Stimulated activated naive CD8-positive, alpha-beta T cell treated with anti-CD3 and anti-CD28 coated beads, Interleukin-15, Interleukin-2, amounts not matched to agents 100 ng/mL and 50 ng/mL, for 24 hours (primary cell): ENCODE measurements around the gene DLGAP1.
"Not testable (repeated sequence)": the region's sequence is repeated elsewhere in the genome, so short reads cannot be mapped to it uniquely, and the experiment has no call there.

ENCODE experiments used
- H3K27ac Mint-ChIP-seq: one replicate; pipeline ENCODE4 v1.8.0; 2021; ENCODE audit warnings: mild to moderate bottlenecking, mixed read lengths
- H3K27me3 Mint-ChIP-seq: one replicate; pipeline ENCODE4 v1.8.0; 2021; ENCODE audit warnings: mixed read lengths
- H3K36me3 Mint-ChIP-seq: one replicate; pipeline ENCODE4 v1.8.0; 2021; ENCODE audit warnings: low read depth, mixed read lengths
- H3K4me1 Mint-ChIP-seq: one replicate; pipeline ENCODE4 v1.8.0; 2021; ENCODE audit warnings: low read depth, mixed read lengths
- H3K4me3 Mint-ChIP-seq: one replicate; pipeline ENCODE4 v1.8.0; 2021; ENCODE audit warnings: mild to moderate bottlenecking, mixed read lengths
- H3K9me3 Mint-ChIP-seq: one replicate; pipeline ENCODE4 v1.8.0; 2021; ENCODE audit warnings: mixed read lengths

Gene DLGAP1

DNA sequence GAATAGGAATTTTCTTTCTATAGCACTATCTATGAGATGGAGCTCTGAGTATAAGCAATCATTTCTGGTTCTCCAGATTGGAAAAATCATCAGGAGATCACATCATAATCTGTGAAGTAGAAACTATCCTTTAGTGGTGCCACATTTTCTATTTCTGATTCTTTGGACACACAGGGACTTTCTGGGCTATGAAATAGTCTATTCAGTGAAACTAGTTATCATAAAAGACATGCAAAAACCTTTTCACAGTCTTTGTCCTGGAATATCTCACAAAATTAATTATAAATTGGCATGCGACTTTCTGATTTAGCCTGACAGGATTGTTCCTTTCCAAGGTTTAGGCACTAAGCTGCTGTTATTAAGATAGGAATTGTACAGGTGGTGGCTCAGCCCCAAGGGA is 428.6 kb downstream of the DLGAP1 start:
- H3K27ac Mint-ChIP-seq = no peak overlapping the region
- H3K4me3 Mint-ChIP-seq = no peak overlapping the region
- H3K27me3 Mint-ChIP-seq = no peaks in the 10 kb centered on the region
- peaks cover 14% of the 10 kb centered on the region for H3K9me3 Mint-ChIP-seq
- H3K4me1 Mint-ChIP-seq = no peaks in the 10 kb centered on the region
- no peaks in the 10 kb centered on the region for H3K36me3 Mint-ChIP-seq

DNA sequence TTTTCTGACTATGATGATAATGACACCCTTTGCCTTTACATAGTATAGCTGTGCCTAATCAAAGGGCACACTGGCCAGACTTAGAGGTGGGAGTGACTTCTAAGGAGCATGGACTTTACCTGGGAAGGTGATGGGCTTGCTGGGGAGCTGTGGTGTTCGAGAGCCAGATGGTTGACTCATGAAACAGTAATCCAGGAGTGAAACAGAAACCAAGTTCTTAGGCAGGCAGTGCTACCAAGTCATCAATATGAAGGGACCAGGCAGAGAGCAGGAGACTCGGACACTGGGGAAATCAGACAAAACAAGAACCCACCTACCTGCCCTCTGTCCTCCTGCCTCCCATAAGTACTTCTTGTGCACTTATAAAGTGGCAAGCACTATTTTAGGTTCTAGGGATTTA is 430.4 kb downstream of the DLGAP1 start:
- Mint-ChIP-seq H3K4me3 (no peak overlapping the region), H3K27ac (no peak overlapping the region), H3K4me1 (no peaks in the 10 kb centered on the region), H3K36me3 (no peaks in the 10 kb centered on the region), H3K9me3 (peaks cover 16% of the 10 kb centered on the region), H3K27me3 (no peaks in the 10 kb centered on the region)

DNA sequence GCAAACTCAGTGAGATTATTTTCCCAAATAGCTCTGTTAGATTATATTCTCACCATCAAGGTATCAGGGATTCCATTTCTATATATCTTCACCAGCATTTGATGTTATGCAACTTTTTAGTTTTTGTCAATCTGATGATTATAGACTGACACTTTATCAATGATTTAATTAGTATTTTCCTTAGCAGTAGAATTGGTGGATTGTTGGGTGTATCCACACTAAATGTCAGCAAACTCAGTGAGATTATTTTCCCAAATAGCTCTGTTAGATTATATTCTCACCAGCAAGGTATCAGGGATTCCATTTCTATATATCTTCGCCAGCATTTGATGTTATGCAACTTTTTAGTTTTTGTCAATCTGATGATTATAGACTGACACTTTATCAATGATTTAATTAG is 432.4 kb downstream of the DLGAP1 start:
- H3K27me3 Mint-ChIP-seq, H3K4me1 Mint-ChIP-seq, H3K4me3 Mint-ChIP-seq, H3K36me3 Mint-ChIP-seq, H3K27ac Mint-ChIP-seq: not testable (repeated sequence)
- H3K9me3 Mint-ChIP-seq = peaks cover 14% of the 10 kb centered on the region

DNA sequence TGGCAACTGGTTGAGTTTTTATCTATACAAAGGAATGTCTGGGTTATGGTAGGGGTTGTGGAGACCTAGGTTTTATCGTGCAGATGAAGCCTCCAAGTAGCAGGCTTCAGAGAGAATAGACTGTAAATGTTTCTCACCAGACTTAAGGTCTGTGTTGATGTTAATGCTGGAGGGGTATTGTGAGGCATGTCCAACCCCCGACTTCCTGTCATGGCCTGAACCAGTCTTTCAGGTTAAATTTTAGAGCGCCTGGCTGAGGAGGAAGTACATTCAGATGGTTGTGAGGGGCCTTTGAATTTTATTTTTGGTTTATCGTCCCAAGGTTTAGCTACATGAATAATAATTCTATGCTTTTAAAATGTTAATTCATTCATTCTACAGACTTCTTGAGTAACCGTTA is 435.1 kb downstream of the DLGAP1 start:
- Mint-ChIP-seq H3K27ac (no peak overlapping the region), H3K4me1 (no peaks in the 10 kb centered on the region), H3K9me3 (peaks cover 14% of the 10 kb centered on the region), H3K27me3 (peaks cover 5% of the 10 kb centered on the region), H3K4me3 (no peak overlapping the region), H3K36me3 (no peaks in the 10 kb centered on the region)

DNA sequence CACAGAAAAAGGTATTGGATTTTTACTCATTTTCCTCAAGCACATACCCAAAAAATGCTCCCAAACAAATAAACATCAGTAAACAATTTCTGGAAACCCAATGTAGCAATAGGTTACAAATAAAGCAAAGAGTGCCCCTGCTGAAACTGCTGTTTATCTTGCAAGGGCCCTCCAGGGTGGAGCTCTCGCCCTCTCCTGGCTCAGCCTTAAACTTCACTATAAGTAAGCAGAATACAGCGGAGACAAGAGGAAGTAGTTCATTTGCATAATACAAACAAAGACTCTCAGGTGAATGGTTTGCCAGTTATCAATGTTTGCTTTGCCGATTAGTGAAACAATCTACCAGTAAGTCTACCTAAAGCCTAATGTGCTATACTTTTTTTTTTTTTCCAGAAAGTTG is 437.6 kb downstream of the DLGAP1 start:
- peaks cover 7% of the 10 kb centered on the region for H3K9me3 Mint-ChIP-seq
- H3K4me3 Mint-ChIP-seq = no peak overlapping the region
- no peaks in the 10 kb centered on the region for H3K4me1 Mint-ChIP-seq
- no peaks in the 10 kb centered on the region for H3K36me3 Mint-ChIP-seq
- peaks cover 5% of the 10 kb centered on the region for H3K27me3 Mint-ChIP-seq
- H3K27ac Mint-ChIP-seq = no peak overlapping the region

DNA sequence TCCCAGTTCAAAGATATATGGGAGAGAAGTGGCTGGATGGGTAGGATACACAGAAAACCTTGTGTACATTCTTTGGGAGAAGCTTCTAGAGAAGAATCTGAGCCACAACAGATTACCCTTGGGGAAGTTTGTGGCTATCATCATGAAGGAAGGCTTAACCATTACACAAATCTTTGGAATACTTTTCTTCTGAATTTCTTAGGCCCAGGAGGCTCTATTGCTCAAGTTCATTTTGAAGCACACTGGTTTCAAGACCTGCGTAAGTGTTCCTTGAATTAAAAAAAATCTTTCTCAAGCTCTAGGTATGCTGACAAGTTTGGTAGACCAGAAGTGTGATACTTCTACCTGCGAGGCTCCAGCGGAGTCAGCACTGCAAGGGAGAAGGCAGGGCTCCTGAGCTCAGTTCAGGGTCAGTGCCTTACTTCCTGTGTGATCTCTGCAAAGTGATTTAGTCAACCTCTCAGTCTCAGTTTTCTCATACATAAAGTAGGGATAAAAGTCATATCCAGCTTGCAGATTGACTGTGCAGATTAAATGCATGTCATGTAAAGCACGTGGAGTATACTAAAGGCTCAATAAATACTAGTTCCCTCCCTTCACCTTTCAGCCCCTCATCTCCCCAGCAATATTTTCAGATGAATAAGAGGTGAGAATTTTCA is 438.6 kb downstream of the DLGAP1 start:
- H3K27me3 Mint-ChIP-seq = peaks cover 5% of the 10 kb centered on the region
- no peaks in the 10 kb centered on the region for H3K36me3 Mint-ChIP-seq
- peaks cover 3% of the 10 kb centered on the region for H3K9me3 Mint-ChIP-seq
- no peak overlapping the region for H3K27ac Mint-ChIP-seq
- H3K4me1 Mint-ChIP-seq = no peaks in the 10 kb centered on the region
- H3K4me3 Mint-ChIP-seq = no peak overlapping the region

DNA sequence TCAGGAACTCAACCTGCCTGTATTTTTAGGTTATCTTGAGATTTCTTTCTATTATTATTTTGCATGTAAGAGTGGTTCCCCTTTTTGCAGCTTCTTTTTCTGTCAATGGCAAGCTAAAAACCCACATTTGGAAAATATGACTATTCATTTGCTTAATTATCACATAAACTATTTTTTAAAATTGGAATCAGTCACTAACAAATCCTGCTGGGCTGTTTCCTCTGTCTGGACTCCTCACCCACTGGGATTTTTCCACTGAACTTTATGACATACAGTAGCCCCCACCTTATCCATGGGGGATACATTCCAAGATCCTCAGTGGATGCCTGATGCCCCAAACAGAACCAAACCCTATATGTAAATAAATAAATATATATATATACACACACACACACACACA is 447.3 kb downstream of the DLGAP1 start:
- peaks cover 26% of the 10 kb centered on the region for H3K27me3 Mint-ChIP-seq
- no peaks in the 10 kb centered on the region for H3K36me3 Mint-ChIP-seq
- H3K4me1 Mint-ChIP-seq = no peaks in the 10 kb centered on the region
- H3K27ac Mint-ChIP-seq = no peak overlapping the region
- H3K4me3 Mint-ChIP-seq = no peak overlapping the region
- H3K9me3 Mint-ChIP-seq = no peaks in the 10 kb centered on the region

DNA sequence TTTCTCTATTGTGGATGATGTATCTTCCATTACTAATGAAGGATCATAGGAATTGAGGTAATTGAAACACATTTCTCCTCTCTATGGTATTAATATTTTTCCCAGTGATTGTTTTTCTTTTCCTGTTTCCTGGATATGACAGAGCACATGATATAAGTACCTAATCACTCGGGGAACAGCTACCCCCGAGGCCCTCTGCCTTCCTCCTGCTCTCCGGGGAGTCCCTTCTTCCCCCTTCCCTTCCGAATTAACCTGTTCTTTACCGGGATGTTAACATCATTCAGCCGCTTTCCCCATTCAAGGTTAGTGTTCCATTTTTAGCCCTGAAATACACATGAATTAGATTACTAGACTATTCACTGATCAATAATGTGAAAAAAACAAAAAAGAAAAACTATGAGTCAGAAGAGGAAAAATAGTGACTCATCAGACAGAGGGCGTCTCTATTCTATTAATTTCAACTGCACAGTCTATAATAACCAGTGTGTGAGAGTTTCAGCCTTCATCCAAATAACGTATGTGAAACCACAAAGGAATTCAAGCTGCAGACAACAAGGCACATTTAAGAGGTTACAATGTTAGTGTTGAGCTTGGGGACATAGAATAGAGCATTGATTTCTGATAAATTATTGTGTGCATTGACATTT is 450.8 kb downstream of the DLGAP1 start:
- no peaks in the 10 kb centered on the region for H3K4me1 Mint-ChIP-seq
- H3K9me3 Mint-ChIP-seq = no peaks in the 10 kb centered on the region
- no peak overlapping the region for H3K4me3 Mint-ChIP-seq
- no peaks in the 10 kb centered on the region for H3K36me3 Mint-ChIP-seq
- H3K27me3 Mint-ChIP-seq = peaks cover 31% of the 10 kb centered on the region
- H3K27ac Mint-ChIP-seq = no peak overlapping the region

DNA sequence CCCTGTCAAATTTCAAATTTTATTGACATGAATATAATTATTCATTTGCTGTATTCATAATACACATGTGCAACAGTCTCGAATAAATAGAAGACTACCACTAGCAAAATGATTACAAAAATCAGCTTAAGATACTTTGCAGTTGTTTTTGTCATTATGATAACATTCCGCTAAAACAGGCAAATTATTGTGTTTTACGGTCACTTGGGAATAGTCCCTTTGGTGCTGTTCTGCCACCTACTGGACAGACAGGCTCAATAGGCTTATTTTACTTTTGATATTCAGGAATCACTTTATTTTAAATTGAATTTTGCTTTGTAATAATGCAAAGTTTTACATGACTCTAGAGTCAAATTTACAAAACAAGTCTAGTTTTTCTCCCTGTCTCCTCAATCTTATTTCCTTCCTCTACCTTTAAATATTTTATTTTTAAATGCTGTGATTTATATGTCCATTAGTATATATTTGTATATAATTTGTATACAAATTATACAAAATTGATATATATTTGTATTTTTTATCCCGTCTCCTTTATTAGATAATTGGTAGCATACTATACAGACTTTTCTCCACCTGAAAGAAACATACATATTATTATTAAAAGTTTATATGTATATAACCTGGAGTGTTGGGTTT is 456.3 kb downstream of the DLGAP1 start:
- Mint-ChIP-seq H3K4me1 (no peaks in the 10 kb centered on the region), H3K36me3 (no peaks in the 10 kb centered on the region), H3K27me3 (peaks cover 15% of the 10 kb centered on the region), H3K9me3 (no peaks in the 10 kb centered on the region), H3K4me3 (no peak overlapping the region), H3K27ac (no peak overlapping the region)

DNA sequence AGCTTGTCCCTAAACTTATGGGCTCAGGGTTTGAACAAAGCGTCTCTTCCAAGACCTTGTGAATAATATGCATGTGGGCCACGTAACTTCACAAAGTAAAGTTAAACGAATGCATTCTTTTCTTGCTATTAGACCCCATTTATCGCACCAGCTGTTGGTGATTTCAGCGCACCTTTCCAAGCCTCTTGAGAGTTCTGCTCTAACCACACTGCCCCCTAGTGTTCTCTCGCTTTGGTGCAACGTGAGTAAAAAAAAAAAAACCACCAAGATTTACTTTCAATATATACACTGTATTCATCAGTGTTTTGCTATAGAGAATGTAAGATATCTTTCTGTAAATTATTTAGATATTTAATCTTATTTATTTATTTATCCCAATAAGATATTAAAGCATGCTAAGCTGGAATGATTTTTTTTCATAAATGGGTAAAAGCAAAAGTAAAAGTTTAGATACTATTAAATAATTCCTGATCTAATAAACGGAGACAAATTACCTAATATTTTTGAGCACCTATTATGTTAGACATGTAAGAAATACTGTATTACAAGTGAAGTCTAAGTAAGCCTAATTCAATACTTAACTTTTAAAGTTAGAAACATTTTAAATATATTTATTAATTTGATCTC is 459.5 kb downstream of the DLGAP1 start:
- Mint-ChIP-seq H3K36me3 (no peaks in the 10 kb centered on the region), H3K4me1 (no peaks in the 10 kb centered on the region), H3K27ac (no peak overlapping the region), H3K4me3 (no peak overlapping the region), H3K27me3 (peaks cover 10% of the 10 kb centered on the region), H3K9me3 (no peaks in the 10 kb centered on the region)

DNA sequence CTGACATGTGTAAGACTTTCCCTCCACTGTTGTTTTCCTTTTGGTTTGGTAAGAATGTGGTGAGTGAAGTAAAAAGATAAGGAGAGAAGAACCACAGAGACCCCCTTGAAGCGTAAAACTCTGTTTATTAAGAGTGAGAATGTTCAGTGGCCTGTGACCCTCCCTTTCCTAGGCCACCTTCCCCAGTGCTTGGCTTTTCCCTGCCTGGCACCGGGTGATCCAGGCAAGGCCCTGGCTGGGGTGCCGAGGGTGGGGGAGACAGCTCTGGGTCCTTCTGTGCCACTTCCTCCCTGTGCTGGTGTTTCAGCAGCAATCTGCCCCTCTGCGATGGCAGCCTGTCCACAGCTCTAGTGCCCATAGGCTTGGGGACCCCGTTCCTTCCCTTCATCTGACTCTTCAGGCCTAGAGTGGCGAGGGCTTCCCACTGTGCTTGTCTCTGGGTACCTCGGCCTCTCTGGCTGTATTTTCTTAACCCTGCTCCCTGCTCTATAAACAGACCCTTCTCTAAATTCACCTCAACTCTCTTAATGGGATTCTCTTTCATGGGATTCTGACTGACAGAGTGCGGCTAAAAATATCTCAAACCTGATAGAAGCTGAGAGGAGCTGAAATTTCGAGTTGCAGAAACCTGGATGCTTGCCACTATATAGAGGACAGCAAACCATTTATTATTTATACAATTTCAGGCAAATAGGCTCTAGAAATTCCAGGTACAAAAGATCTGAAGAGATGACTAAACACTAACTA is 461.0 kb downstream of the DLGAP1 start:
- Mint-ChIP-seq H3K27ac (no peak overlapping the region), H3K9me3 (no peaks in the 10 kb centered on the region), H3K27me3 (peaks cover 6% of the 10 kb centered on the region), H3K36me3 (no peaks in the 10 kb centered on the region), H3K4me1 (no peaks in the 10 kb centered on the region), H3K4me3 (no peak overlapping the region)

DNA sequence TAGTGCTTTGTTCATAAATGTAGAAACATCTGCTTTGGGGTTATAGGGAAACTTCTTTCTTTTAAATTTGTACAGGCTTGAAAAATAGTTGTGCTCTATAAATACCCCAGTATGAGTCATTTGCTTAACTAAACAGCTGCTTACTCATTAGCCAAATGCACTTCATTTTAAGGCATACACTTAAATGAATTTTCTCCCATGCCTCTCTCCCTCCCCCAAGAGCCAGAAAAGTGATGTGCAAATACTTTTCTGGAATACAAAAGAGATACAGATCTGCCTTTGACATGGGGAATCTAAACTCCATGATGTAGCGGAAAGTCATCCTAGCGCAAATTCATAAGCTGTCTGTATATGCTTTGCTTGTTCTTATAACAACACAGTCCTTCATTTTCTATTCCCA is 469.4 kb downstream of the DLGAP1 start:
- Mint-ChIP-seq H3K4me1 (peaks cover 15% of the 10 kb centered on the region), H3K27me3 (no peaks in the 10 kb centered on the region), H3K36me3 (no peaks in the 10 kb centered on the region), H3K27ac (no peak overlapping the region), H3K4me3 (no peak overlapping the region), H3K9me3 (no peaks in the 10 kb centered on the region)

DNA sequence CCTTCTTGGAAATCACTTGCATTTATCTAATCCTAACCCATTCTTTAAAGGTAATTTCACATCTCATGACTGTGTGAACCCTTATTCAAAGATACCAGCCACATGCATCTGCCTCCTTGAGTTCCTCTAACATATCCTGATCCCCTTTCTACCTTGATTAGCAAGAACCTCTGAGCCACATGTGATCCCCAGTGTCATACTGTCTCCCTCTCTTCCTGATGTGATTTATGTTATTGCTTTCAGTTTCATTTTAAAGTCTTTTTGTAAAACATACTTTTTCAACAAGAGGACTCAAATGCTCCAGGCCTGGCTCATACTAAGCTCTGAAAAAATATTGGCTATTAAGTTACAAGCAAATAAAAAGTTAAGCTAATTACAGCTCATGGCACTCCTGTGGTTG is 470.1 kb downstream of the DLGAP1 start:
- peaks cover 15% of the 10 kb centered on the region for H3K4me1 Mint-ChIP-seq
- H3K36me3 Mint-ChIP-seq = no peaks in the 10 kb centered on the region
- no peaks in the 10 kb centered on the region for H3K27me3 Mint-ChIP-seq
- H3K27ac Mint-ChIP-seq = no peak overlapping the region
- H3K4me3 Mint-ChIP-seq = no peak overlapping the region
- H3K9me3 Mint-ChIP-seq = no peaks in the 10 kb centered on the region

DNA sequence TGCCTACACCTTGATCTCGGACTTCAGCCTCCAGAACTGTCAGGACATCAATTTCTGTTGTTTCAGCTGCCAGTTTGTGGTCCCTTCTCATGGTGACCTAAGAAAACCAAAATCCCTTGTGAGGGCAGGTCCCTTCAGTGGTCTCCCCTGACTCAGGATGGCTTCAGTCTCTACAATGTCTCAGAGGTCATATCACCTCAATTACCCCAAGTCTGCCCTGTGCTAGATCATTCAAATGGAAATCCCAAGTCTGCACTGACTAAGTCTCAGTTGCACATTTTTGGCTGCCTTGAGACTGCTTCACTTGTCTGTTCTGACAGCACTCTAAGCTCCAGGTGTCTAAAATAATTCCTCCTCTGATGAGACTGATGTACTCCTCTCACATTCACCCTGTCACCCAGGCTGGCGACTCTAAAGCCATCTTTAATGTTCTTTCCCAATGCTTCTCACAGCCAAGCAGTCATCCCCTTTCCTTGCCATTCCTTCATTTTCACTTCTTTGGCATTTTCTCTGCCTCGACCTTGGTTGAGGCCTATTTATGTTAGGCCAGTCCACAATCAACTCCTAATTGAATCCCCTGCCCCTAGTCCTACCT is 470.8 kb downstream of the DLGAP1 start:
- H3K27me3 Mint-ChIP-seq = no peaks in the 10 kb centered on the region
- no peaks in the 10 kb centered on the region for H3K36me3 Mint-ChIP-seq
- H3K9me3 Mint-ChIP-seq = peaks cover 2% of the 10 kb centered on the region
- H3K27ac Mint-ChIP-seq = no peak overlapping the region
- H3K4me1 Mint-ChIP-seq = peaks cover 15% of the 10 kb centered on the region
- H3K4me3 Mint-ChIP-seq = no peak overlapping the region
